Measurements from ENCODE around the gene PPP1R3G.

The PPP1R3G gene

DNA sequence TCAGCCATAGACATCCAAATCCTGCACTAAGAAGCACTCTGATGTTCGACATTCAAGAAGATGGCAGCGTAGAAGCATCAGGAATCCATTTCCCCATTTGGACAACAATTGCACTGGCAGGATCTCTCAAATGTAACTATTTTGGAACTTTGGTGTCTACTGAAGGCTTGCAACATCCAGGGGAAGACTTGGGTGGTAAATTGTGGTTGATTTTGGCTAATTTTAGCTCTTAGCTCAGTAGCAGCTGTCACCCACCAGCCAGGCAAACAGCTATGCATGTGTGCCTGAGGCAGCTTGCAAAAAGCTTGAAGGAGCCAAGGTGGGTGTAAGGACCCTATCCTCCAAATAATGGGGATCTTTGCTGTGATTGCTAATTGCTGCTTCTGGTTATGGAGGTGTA is 35.1 kb upstream of the PPP1R3G start:
- no peak for TF ChIP-seq ZFX (IDR thresholded peaks at IDR 0.05; ENCODE audit: borderline replicate concordance)
- TF ChIP-seq, protein P1, sequence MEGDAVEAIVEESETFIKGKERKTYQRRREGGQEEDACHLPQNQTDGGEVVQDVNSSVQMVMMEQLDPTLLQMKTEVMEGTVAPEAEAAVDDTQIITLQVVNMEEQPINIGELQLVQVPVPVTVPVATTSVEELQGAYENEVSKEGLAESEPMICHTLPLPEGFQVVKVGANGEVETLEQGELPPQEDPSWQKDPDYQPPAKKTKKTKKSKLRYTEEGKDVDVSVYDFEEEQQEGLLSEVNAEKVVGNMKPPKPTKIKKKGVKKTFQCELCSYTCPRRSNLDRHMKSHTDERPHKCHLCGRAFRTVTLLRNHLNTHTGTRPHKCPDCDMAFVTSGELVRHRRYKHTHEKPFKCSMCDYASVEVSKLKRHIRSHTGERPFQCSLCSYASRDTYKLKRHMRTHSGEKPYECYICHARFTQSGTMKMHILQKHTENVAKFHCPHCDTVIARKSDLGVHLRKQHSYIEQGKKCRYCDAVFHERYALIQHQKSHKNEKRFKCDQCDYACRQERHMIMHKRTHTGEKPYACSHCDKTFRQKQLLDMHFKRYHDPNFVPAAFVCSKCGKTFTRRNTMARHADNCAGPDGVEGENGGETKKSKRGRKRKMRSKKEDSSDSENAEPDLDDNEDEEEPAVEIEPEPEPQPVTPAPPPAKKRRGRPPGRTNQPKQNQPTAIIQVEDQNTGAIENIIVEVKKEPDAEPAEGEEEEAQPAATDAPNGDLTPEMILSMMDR (IDR thresholded peaks at IDR 0.05): no peak
- H3K27ac ChIP-seq: no peak overlapping the region

DNA sequence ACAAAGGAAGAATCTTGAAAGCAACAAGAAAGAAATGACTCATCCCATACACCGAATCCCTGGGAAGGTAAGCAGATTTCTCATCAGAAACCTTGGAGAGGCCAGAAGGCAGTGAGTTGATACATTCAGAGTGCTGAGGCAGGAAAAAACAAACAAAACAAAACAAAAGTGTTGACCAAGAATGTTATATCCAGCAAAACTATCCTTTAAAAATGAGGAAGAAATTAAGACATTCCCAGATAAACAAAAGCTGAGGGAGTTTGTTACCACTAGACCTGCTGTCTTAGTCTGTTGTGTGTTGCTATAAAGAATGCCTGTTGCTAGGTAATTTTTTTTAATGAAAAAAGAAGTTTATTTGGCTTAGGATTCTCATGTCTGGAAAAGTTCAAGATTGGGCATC is 33.7 kb upstream of the PPP1R3G start:
- TF ChIP-seq ZFX (IDR thresholded peaks at IDR 0.05; ENCODE audit: borderline replicate concordance): no peak
- TF ChIP-seq, protein P1 (IDR thresholded peaks at IDR 0.05): no peak
- H3K27ac ChIP-seq: no peak overlapping the region

DNA sequence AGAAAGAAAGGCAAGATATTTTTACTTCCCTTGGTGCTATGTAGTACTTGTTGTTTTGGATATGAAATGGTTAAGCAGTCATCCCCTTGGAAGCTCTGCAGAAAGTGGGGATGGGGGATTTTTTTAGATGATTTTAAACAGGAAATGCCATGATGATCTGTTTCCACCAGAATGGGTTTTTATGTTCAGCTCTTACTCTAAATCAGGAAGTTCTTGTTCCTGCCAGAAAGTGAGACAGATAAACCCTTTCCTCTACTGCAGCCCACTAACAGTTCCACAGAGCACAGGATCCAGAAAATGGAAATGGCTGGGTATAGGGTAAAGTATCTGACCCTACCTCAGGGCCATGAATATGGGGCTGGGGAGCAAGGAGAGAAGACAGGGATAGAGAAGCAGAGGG is 32.1 kb upstream of the PPP1R3G start:
- no peak overlapping the region for H3K27ac ChIP-seq
- no peak for TF ChIP-seq ZFX (IDR thresholded peaks at IDR 0.05; ENCODE audit: borderline replicate concordance)
- TF ChIP-seq, protein P1 (IDR thresholded peaks at IDR 0.05): no peak

DNA sequence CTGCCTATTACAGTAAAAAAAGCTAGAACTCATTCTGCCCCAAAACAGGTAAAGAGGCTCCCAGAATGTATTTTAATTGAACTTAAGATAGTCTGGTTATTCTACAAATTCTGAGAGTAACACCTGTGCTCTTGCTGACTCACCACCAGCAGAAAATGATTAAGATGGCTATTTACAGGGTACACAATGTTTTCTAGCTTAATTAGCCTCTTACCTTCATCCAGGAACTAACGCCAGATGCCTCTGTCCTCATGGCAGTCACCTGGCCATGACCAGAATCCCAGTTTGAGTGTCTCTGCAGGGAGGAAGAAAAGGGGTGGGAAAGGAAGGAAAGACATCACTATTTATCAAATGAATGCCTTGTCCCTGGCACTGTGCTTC is 31.3 kb upstream of the PPP1R3G start:
- TF ChIP-seq, protein P1 (IDR thresholded peaks at IDR 0.05): no peak
- no peak for TF ChIP-seq ZFX (IDR thresholded peaks at IDR 0.05; ENCODE audit: borderline replicate concordance)
- no peak overlapping the region for H3K27ac ChIP-seq

DNA sequence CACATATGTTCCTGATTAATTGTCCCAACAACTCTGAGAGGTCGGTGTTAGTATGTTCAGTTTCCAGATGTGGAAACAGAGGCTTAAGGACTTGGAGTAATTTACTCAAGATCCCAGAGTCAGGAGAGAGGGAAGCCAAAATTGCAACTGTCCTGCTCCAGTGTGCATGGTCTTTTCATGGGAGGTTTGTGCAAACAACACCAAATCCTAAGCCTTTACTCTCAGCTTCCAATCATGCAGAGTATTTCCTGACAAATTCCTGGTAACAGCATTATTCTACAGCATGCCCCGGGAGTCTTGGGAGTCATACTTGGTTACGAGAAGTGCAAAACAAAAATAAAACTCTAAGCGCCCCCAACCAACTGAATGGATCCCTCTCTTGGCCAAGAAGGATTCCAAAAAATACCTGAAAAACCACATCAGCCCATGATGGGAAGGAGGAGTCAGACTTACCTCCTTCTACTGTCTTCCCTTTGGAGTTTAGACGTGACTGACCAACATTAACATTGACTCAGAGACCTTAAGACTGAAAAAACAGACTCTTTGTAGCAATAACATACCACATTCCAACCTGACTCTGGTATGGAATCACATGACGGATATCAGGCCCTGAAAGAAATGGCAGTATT is 30.8 kb upstream of the PPP1R3G start:
- no peak overlapping the region for H3K27ac ChIP-seq
- TF ChIP-seq ZFX (IDR thresholded peaks at IDR 0.05; ENCODE audit: borderline replicate concordance): no peak
- TF ChIP-seq, protein P1 (IDR thresholded peaks at IDR 0.05): no peak

DNA sequence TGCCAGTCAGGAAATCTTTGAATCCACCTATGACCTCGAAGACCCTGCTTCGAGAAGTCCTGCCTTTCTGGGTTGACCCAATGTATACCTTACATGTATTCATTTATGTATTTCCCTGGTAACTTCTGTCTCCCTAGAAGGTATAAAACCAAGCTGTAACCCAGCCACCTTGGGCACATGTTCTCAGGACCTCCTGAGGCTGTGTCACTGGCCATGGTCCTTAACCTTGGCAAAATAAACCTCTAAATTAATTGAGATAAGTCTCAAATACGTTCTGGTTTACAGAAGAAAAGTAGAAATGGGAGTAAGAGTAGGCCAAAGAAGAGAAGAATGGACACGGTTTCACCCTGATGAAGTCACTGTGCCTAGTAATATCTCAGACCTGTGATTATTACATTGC is 30.0 kb upstream of the PPP1R3G start:
- no peak overlapping the region for H3K27ac ChIP-seq
- TF ChIP-seq, protein P1 (IDR thresholded peaks at IDR 0.05): no peak
- TF ChIP-seq ZFX (IDR thresholded peaks at IDR 0.05; ENCODE audit: borderline replicate concordance): no peak

DNA sequence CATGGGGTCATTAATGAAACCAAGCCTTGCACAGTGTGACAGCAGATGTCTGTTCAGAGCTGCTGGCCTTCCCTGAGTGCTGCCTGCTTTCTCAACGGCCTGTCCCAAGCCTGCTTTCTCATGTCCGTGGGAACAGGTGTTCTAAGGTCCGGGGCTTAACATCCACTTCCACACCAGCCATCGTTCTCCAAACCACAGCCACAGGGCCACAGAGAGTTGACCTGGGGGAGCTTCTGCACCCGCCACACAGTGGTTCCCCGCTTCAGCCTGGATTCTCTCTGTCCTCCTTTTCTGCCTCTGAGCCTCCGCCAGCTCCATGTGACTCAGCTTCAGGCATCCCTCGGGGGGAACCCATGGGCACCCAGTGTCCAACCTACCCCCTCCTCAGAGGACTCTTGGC is 26.9 kb upstream of the PPP1R3G start:
- no peak for TF ChIP-seq ZFX (IDR thresholded peaks at IDR 0.05; ENCODE audit: borderline replicate concordance)
- TF ChIP-seq, protein P1 (IDR thresholded peaks at IDR 0.05): no peak
- H3K27ac ChIP-seq: no peak overlapping the region

Measured in 22Rv1 (cell line).